HG02623 (cell line): Measurements from ENCODE around the gene LILRB3.
"Not testable (repeated sequence)": the region's sequence is repeated elsewhere in the genome, so short reads cannot be mapped to it uniquely, and the experiment has no call there.

Experiments used
- ATAC-seq: cut with Tn5 transposase; IDR thresholded peaks from one replicate; pipeline ENCODE4 v1.9.1; 2021; ENCODE audit warnings: moderate library complexity; ENCODE audit not compliant: unreplicated experiment

The LILRB3 gene

GRCh38 chr19:54191011-54191810, 31.6 kb downstream of the LILRB3 start, which contains the start of gene TSEN34:
TSS of gene TSEN34 (plus strand) at chr19:54191308. CDS start at chr19:54191365, 57 bp downstream.
- ATAC-seq: peak; percentile 23

GRCh38 chr19:54190503-54191010, 32.2 kb downstream of the LILRB3 start:
- peak; percentile 39 for ATAC-seq

- ATAC-seq: peak; percentile 39
These were observed 32.9 kb downstream of the LILRB3 start for GRCh38 chr19:54189735-54190502.

GRCh38 chr19:54189145-54189734, 33.6 kb downstream of the LILRB3 start, which contains the start of gene MBOAT7:
TSS of gene MBOAT7 (minus strand) at chr19:54189580. CDS start at chr19:54188508, 1,072 bp downstream.
- ATAC-seq: peak; percentile 6

- no peak for ATAC-seq
These were observed 34.5 kb downstream of the LILRB3 start for GRCh38 chr19:54188215-54188871.

- no peak for ATAC-seq
These were observed 35.8 kb downstream of the LILRB3 start for GRCh38 chr19:54186934-54187381.

- no peak for ATAC-seq
These were observed 36.5 kb downstream of the LILRB3 start for GRCh38 chr19:54186351-54186750.

- no peak for ATAC-seq
These were observed 39.4 kb downstream of the LILRB3 start for GRCh38 chr19:54183431-54183830.

- ATAC-seq: not testable (repeated sequence)
These were observed 40.9 kb downstream of the LILRB3 start for GRCh38 chr19:54181894-54182293.

- no peak for ATAC-seq
These were observed 42.1 kb downstream of the LILRB3 start for GRCh38 chr19:54180691-54181091.

- ATAC-seq: no peak
These were observed 42.8 kb downstream of the LILRB3 start for GRCh38 chr19:54179921-54180461.

GRCh38 chr19:54179262-54179852, 43.5 kb downstream of the LILRB3 start:
- no peak for ATAC-seq

- ATAC-seq: no peak
These were observed 44.1 kb downstream of the LILRB3 start for GRCh38 chr19:54178581-54179261.

GRCh38 chr19:54173951-54174834, 48.6 kb downstream of the LILRB3 start:
- no peak for ATAC-seq

GRCh38 chr19:54173359-54173699, 49.5 kb downstream of the LILRB3 start:
- ATAC-seq: no peak

- ATAC-seq: no peak
These were observed 50.1 kb downstream of the LILRB3 start, which contains the start of gene TMC4 for GRCh38 chr19:54172471-54173358. TSS of gene TMC4 (minus strand) at chr19:54173160. CDS start at chr19:54173117, 43 bp downstream.

- ATAC-seq: not testable (repeated sequence)
These were observed 50.9 kb downstream of the LILRB3 start for GRCh38 chr19:54171736-54172431.
